ENCODE results near the gene ZNRF4. TPM values are rescaled to one million over a fixed set of nuclear protein-coding genes. Genes with fewer than 3 reads are reported as not detected.
A peak's percentile ranks its signal among the peaks of the same experiment; 100 is the strongest.

ZNRF4 gene
- total RNA-seq, 2 donors from 2014 or later, result not detected

GRCh38 chr19:5420953-5421352 lies 34.3 kb upstream of the ZNRF4 start:
- no peaks in the 10 kb centered on the region for H3K36me3 Mint-ChIP-seq (ENCODE audit: low read depth)
- H3K4me3 ChIP-seq (ENCODE audit: low read length), result no peak overlapping the region
- H3K4me3 Mint-ChIP-seq, result no peak overlapping the region
- peaks cover 24% of the 10 kb centered on the region for H3K4me1 Mint-ChIP-seq
- H3K9me3 ChIP-seq (ENCODE audit: control insufficient read depth, low read length), result no peaks in the 10 kb centered on the region
- 40 to 56% methylated on average over 2 to 7 of the region's 7 CpGs for WGBS, 2 experiments (ENCODE audit: insufficient coverage in 1 of 2, insufficient read length in 1 of 2)
- no peaks in the 10 kb centered on the region for H3K27me3 ChIP-seq (ENCODE audit: control insufficient read depth, insufficient read depth, low read length, poor library complexity, severe bottlenecking)
- DNase-seq, result no peak
- peak overlapping the region; percentile 29 for H3K27ac Mint-ChIP-seq
- peaks cover 40% of the 10 kb centered on the region for H3K27me3 Mint-ChIP-seq (ENCODE audit: insufficient read depth)
- no peak for TF ChIP-seq CTCF (conservative IDR thresholded peaks at IDR 0.05)
- no peaks in the 10 kb centered on the region for H3K4me1 ChIP-seq (ENCODE audit: control insufficient read depth, insufficient read depth, low read length)
- H3K9ac ChIP-seq (ENCODE audit: extremely low read depth, low read length, poor library complexity, severe bottlenecking), result no peak overlapping the region
- peaks cover 6% of the 10 kb centered on the region for H3K9me3 Mint-ChIP-seq
- H3K27ac ChIP-seq (ENCODE audit: low read depth, low read length), result no peak overlapping the region
- H3K36me3 ChIP-seq (ENCODE audit: control insufficient read depth, insufficient read depth, low read length), result no peaks in the 10 kb centered on the region

- H3K27me3 ChIP-seq (ENCODE audit: control insufficient read depth, insufficient read depth, low read length, poor library complexity, severe bottlenecking), result no peaks in the 10 kb centered on the region
- Mint-ChIP-seq H3K27ac (no peak overlapping the region), H3K9me3 (peaks cover 6% of the 10 kb centered on the region), H3K36me3 (ENCODE audit: low read depth) (no peaks in the 10 kb centered on the region), H3K4me3 (no peak overlapping the region), H3K4me1 (peaks cover 14% of the 10 kb centered on the region), H3K27me3 (ENCODE audit: insufficient read depth) (peaks cover 50% of the 10 kb centered on the region)
- DNase-seq, result no peak
- WGBS, 2 experiments (ENCODE audit: insufficient coverage in 1 of 2, insufficient read length in 1 of 2), result 67% methylated on average over 1 of the region's 1 CpG; no CpG with 5 or more reads in 1 of the 2 experiments
- no peak for TF ChIP-seq CTCF (conservative IDR thresholded peaks at IDR 0.05)
- H3K36me3 ChIP-seq (ENCODE audit: control insufficient read depth, insufficient read depth, low read length), result no peaks in the 10 kb centered on the region
- H3K4me1 ChIP-seq (ENCODE audit: control insufficient read depth, insufficient read depth, low read length), result no peaks in the 10 kb centered on the region
- H3K9ac ChIP-seq (ENCODE audit: extremely low read depth, low read length, poor library complexity, severe bottlenecking), result no peak overlapping the region
- no peak overlapping the region for H3K27ac ChIP-seq (ENCODE audit: low read depth, low read length)
- no peaks in the 10 kb centered on the region for H3K9me3 ChIP-seq (ENCODE audit: control insufficient read depth, low read length)
- no peak overlapping the region for H3K4me3 ChIP-seq (ENCODE audit: low read length)
These were observed 31.6 kb upstream of the ZNRF4 start for GRCh38 chr19:5423567-5424125.

- no peak overlapping the region for H3K27ac Mint-ChIP-seq
- peaks cover 14% of the 10 kb centered on the region for H3K4me1 Mint-ChIP-seq
- no peak for DNase-seq
- peaks cover 6% of the 10 kb centered on the region for H3K9me3 Mint-ChIP-seq
- H3K27ac ChIP-seq (ENCODE audit: low read depth, low read length), result no peak overlapping the region
- H3K36me3 Mint-ChIP-seq (ENCODE audit: low read depth), result no peaks in the 10 kb centered on the region
- TF ChIP-seq CTCF (conservative IDR thresholded peaks at IDR 0.05), result no peak
- no peaks in the 10 kb centered on the region for H3K4me1 ChIP-seq (ENCODE audit: control insufficient read depth, insufficient read depth, low read length)
- 89% methylated on average over 5 to 11 of the region's 12 CpGs for WGBS, 2 experiments (ENCODE audit: insufficient coverage in 1 of 2, insufficient read length in 1 of 2)
- no peak overlapping the region for H3K9ac ChIP-seq (ENCODE audit: extremely low read depth, low read length, poor library complexity, severe bottlenecking)
- H3K36me3 ChIP-seq (ENCODE audit: control insufficient read depth, insufficient read depth, low read length), result no peaks in the 10 kb centered on the region
- H3K9me3 ChIP-seq (ENCODE audit: control insufficient read depth, low read length), result no peaks in the 10 kb centered on the region
- no peak overlapping the region for H3K4me3 ChIP-seq (ENCODE audit: low read length)
- H3K27me3 Mint-ChIP-seq (ENCODE audit: insufficient read depth), result peaks cover 43% of the 10 kb centered on the region
- no peaks in the 10 kb centered on the region for H3K27me3 ChIP-seq (ENCODE audit: control insufficient read depth, insufficient read depth, low read length, poor library complexity, severe bottlenecking)
- no peak overlapping the region for H3K4me3 Mint-ChIP-seq
These were observed 30.8 kb upstream of the ZNRF4 start for GRCh38 chr19:5424192-5424973.
